Measurements from ENCODE around the gene CARF.

The CARF gene

GRCh38 chr2:203025592-203025991 is 113.5 kb downstream of the CARF start:
- DNase-seq, result no peak

- no peak for DNase-seq
Measured at GRCh38 chr2:203030545-203030944, 118.5 kb downstream of the CARF start.

GRCh38 chr2:203030991-203031390 is 118.9 kb downstream of the CARF start:
- DNase-seq, result no peak

- DNase-seq, result no peak
Measured at GRCh38 chr2:203033395-203033794, 121.3 kb downstream of the CARF start.

GRCh38 chr2:203035879-203036470 is 123.9 kb downstream of the CARF start:
- DNase-seq, result no peak
